CD14-positive monocyte (primary cell): ENCODE measurements around the gene GID8. TPM values are rescaled to one million over a fixed set of nuclear protein-coding genes. Genes with fewer than 3 reads are reported as not detected.
A peak's percentile ranks its signal among the peaks of the same experiment; 100 is the strongest.

ENCODE experiments used
- DNase-seq, 3 donors: peaks; one replicate each; pipeline ENCODE4 v3.0.0-alpha.2; 2011 to 2022
- H2AFZ ChIP-seq: 2 replicates; pipeline ENCODE4 v1.6.0; 2012; ENCODE audit warnings: mild to moderate bottlenecking, low read depth, low read length, inconsistent platforms; ENCODE audit not compliant: insufficient read depth, poor library complexity, severe bottlenecking
- H3K27ac ChIP-seq, 2 donors: 1 replicate in 1 of 2; 2 replicates in 1 of 2; pipeline ENCODE4 v1.5.1; 2012 to 2013; ENCODE audit warnings: low read length in 2 of 2, control low read depth in 1 of 2, inconsistent platforms in 1 of 2, low read depth in 1 of 2, mild to moderate bottlenecking in 1 of 2
- H3K27me3 ChIP-seq, 2 donors: one replicate each; pipeline versions ENCODE4 v1.6.0 to v1.6.1; 2011 to 2013; ENCODE audit warnings: low read length in 2 of 2; ENCODE audit not compliant: control insufficient read depth in 2 of 2, insufficient read depth in 2 of 2
- H3K36me3 ChIP-seq, 2 donors: replicated peaks in 1 of 2; 1 replicate in 1 of 2; 2 replicates in 1 of 2; pipeline versions ENCODE4 v1.5.1 to v1.6.1; 2012 to 2013; ENCODE audit warnings: low read length in 2 of 2, control low read depth in 1 of 2, inconsistent platforms in 1 of 2, mild to moderate bottlenecking in 1 of 2; ENCODE audit not compliant: insufficient read depth in 2 of 2, control insufficient read depth in 1 of 2
- H3K4me1 ChIP-seq, 2 donors: 1 replicate in 1 of 2; 2 replicates in 1 of 2; pipeline versions ENCODE4 v1.5.1 to v1.6.1; 2012 to 2013; ENCODE audit warnings: low read length in 2 of 2, control low read depth in 1 of 2, inconsistent platforms in 1 of 2, mild to moderate bottlenecking in 1 of 2, moderate library complexity in 1 of 2; ENCODE audit not compliant: insufficient read depth in 2 of 2, control insufficient read depth in 1 of 2
- H3K4me2 ChIP-seq: replicated peaks from 2 replicates; pipeline ENCODE3; 2012; ENCODE audit warnings: low read length, moderate library complexity, mild to moderate bottlenecking; ENCODE audit not compliant: poor library complexity, severe bottlenecking; ENCODE audit errors: extremely low read depth
- H3K4me3 ChIP-seq, 3 experiments: fragments of 200-600 bp in 1 of 3; sonication (generic) in 1 of 3; replicated peaks in 1 of 3; 1 replicate in 2 of 3; 2 replicates in 1 of 3; pipeline ENCODE4 v1.5.1; 2011 to 2013; ENCODE audit warnings: low read length in 3 of 3, mild to moderate bottlenecking in 3 of 3, control low read depth in 2 of 3, low read depth in 2 of 3, inconsistent platforms in 1 of 3, moderate library complexity in 1 of 3
- H3K79me2 ChIP-seq: 2 replicates; pipeline ENCODE4 v1.6.0; 2012; ENCODE audit warnings: mild to moderate bottlenecking, control low read depth, inconsistent platforms, low read length, moderate library complexity; ENCODE audit not compliant: insufficient read depth
- H3K9ac ChIP-seq: 2 replicates; pipeline ENCODE4 v1.6.0; 2017; ENCODE audit warnings: low read length, mild to moderate bottlenecking; ENCODE audit not compliant: insufficient read depth, poor library complexity, severe bottlenecking
- H3K9me3 ChIP-seq, 2 donors: replicated peaks in 1 of 2; 1 replicate in 1 of 2; 2 replicates in 1 of 2; pipeline versions ENCODE4 v1.5.1 to v1.6.1; 2012 to 2013; ENCODE audit warnings: low read length in 2 of 2, control low read depth in 1 of 2; ENCODE audit not compliant: control insufficient read depth in 1 of 2, insufficient read depth in 1 of 2
- H4K20me1 ChIP-seq: 2 replicates; pipeline ENCODE4 v1.6.0; 2012; ENCODE audit warnings: mild to moderate bottlenecking, low read length, control low read depth, moderate library complexity; ENCODE audit not compliant: insufficient read depth
- H3K27ac Mint-ChIP-seq, 7 donors: one replicate each; pipeline ENCODE4 v1.8.0; 2020; ENCODE audit warnings: mild to moderate bottlenecking in 7 of 7, mixed read lengths in 7 of 7, moderate library complexity in 6 of 7, inconsistent platforms in 2 of 7
- H3K27me3 Mint-ChIP-seq, 3 donors: one replicate each; pipeline ENCODE4 v1.8.0; 2021 to 2022; ENCODE audit warnings: low read depth in 3 of 3, mild to moderate bottlenecking in 3 of 3, mixed read lengths in 3 of 3, moderate library complexity in 3 of 3, inconsistent platforms in 1 of 3
- H3K36me3 Mint-ChIP-seq, 2 donors: one replicate each; pipeline ENCODE4 v1.8.0; 2020; ENCODE audit warnings: mixed read lengths in 2 of 2, inconsistent platforms in 1 of 2, mild to moderate bottlenecking in 1 of 2
- H3K4me1 Mint-ChIP-seq: one replicate; pipeline ENCODE4 v1.8.0; 2020; ENCODE audit warnings: mild to moderate bottlenecking, mixed read lengths
- H3K4me3 Mint-ChIP-seq, 2 donors: one replicate each; pipeline ENCODE4 v1.8.0; 2020; ENCODE audit warnings: mild to moderate bottlenecking in 2 of 2, mixed read lengths in 2 of 2, moderate library complexity in 1 of 2
- H3K9me3 Mint-ChIP-seq, 7 donors: one replicate each; pipeline ENCODE4 v1.8.0; 2020 to 2022; ENCODE audit warnings: mixed read lengths in 7 of 7, mild to moderate bottlenecking in 6 of 7, moderate library complexity in 6 of 7, inconsistent platforms in 2 of 7
- WGBS: methylation state at CpG from one replicate; pipeline ENCODE4 v1.1.5; 2013; ENCODE audit warnings: missing lambda C conversion rate; ENCODE audit not compliant: insufficient coverage; 5-methylcytosine and 5-hydroxymethylcytosine counted together
- intact Hi-C, 2 donors: fragments of 100-400 bp; cut with micrococcal nuclease; formaldehyde crosslinking; loops; one replicate each; pipeline versions ENCODE4 v1.15.0 to v1.15.1; 2023
- polyA plus RNA-seq, 3 donors: library from polyadenylated mRNA; depleted of rRNA in 1 of 3; unstranded in 2 of 3; stranded (reverse) in 1 of 3; fragments of 300-500 nt in 2 of 3; fragments of >200 nt in 1 of 3; fragmentation: Illumina TruSeq in 2 of 3; gene quantifications; 1 replicate in 2 of 3; 2 replicates in 1 of 3; pipeline ENCODE4 v1.2.3, GENCODE V29; 2012 to 2021
- TF ChIP-seq, protein P1 (sequence below): fragments of 200-600 bp; IDR thresholded peaks from one replicate; pipeline ENCODE4 v1.8.0; 2022; ENCODE audit warnings: antibody characterized with exemption, mild to moderate bottlenecking

GID8 gene
- polyA plus RNA-seq, 3 donors = 12.4 to 19.7 (median 12.7) TPM

DNA sequence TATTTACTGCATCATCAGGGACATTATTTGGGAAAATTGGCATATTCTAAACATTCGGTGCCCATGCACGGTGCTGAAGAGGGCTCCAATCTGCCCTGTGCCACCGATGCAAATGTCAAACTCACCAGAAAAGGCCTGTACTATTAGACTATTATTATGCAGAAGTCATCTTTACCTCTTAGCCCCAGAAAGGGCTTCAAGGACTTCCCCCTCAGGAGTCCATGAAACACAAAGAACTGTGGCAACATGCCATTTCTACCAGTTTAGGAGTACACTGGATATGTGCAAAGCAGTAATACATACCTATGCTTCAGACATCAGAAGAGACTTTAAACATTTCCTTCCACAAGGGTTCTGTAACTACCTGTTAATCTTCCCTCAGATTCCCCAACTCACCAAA lies 20.2 kb upstream of the GID8 start:
- H3K27me3 ChIP-seq = no peaks in the 10 kb centered on the region
- H3K27ac ChIP-seq = peak overlapping the region in 1 of 2 donors; percentile 42
- H2AFZ ChIP-seq = no peak overlapping the region
- Mint-ChIP-seq H3K27ac (peak overlapping the region in 2 of 7 donors; percentile 13 to 82), H3K4me1 (peaks cover 61% of the 10 kb centered on the region), H3K4me3 (no peak overlapping the region), H3K36me3 (peaks cover 11 to 18% of the 10 kb centered on the region in 2 donors), H3K9me3 (no peaks in the 10 kb centered on the region), H3K27me3 (no peaks in the 10 kb centered on the region)
- intact Hi-C loops = no loop called here
- H3K79me2 ChIP-seq = peaks cover 100% of the 10 kb centered on the region
- no peaks in the 10 kb centered on the region for H3K9me3 ChIP-seq
- TF ChIP-seq, protein P1, sequence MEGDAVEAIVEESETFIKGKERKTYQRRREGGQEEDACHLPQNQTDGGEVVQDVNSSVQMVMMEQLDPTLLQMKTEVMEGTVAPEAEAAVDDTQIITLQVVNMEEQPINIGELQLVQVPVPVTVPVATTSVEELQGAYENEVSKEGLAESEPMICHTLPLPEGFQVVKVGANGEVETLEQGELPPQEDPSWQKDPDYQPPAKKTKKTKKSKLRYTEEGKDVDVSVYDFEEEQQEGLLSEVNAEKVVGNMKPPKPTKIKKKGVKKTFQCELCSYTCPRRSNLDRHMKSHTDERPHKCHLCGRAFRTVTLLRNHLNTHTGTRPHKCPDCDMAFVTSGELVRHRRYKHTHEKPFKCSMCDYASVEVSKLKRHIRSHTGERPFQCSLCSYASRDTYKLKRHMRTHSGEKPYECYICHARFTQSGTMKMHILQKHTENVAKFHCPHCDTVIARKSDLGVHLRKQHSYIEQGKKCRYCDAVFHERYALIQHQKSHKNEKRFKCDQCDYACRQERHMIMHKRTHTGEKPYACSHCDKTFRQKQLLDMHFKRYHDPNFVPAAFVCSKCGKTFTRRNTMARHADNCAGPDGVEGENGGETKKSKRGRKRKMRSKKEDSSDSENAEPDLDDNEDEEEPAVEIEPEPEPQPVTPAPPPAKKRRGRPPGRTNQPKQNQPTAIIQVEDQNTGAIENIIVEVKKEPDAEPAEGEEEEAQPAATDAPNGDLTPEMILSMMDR = no peak
- H3K4me1 ChIP-seq = peaks cover 30 to 57% of the 10 kb centered on the region in 2 donors
- no peak for DNase-seq
- no peak overlapping the region for H3K4me3 ChIP-seq
- no CpG with 5 or more reads among the region's 3 CpGs for WGBS
- H4K20me1 ChIP-seq = peaks cover 100% of the 10 kb centered on the region
- H3K4me2 ChIP-seq = peak overlapping the region; percentile 22
- H3K36me3 ChIP-seq = peaks cover 9 to 17% of the 10 kb centered on the region in 2 donors
- H3K9ac ChIP-seq = no peak overlapping the region

DNA sequence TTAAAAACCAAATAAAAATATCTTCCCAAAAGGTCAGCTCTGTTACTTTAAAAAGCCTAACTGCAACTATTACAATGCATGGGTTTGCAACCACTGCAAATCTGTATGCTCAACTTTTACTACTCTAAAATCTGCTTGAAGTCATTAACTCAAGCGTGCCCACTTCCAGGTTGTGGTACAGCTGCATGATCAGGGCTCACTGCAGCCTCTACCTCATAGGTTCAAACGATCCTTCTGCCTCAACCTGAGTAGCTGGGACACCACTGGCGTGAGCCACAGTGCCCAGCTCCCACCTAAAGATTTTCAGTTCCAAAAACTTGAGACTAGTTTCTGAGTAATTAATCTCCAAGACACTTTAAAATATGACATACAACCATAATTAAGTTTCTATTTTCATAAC lies 19.8 kb upstream of the GID8 start:
- Mint-ChIP-seq H3K27ac (peak overlapping the region in 4 of 7 donors; percentile 13 to 82 (median 62)), H3K27me3 (no peaks in the 10 kb centered on the region), H3K9me3 (no peaks in the 10 kb centered on the region), H3K4me3 (no peak overlapping the region), H3K36me3 (peaks cover 7 to 14% of the 10 kb centered on the region in 2 donors), H3K4me1 (peaks cover 63% of the 10 kb centered on the region)
- intact Hi-C loops = no loop called here
- Histone ChIP-seq H3K27me3 (no peaks in the 10 kb centered on the region), H3K79me2 (peaks cover 100% of the 10 kb centered on the region), H3K4me3 (no peak overlapping the region), H3K9me3 (no peaks in the 10 kb centered on the region), H3K9ac (no peak overlapping the region), H3K4me2 (peak overlapping the region; percentile 22), H2AFZ (no peak overlapping the region), H3K27ac (peak overlapping the region in 1 of 2 donors; percentile 42), H3K36me3 (peaks cover 5 to 12% of the 10 kb centered on the region in 2 donors), H3K4me1 (peaks cover 30 to 62% of the 10 kb centered on the region in 2 donors), H4K20me1 (peaks cover 100% of the 10 kb centered on the region)
- no peak for DNase-seq
- TF ChIP-seq, protein P1 = no peak
- WGBS = 8% methylated on average over 2 of the region's 3 CpGs
